Osteocyte (in vitro differentiated cells): ENCODE measurements around the gene FBXL14. TPM values are rescaled to one million over a fixed set of nuclear protein-coding genes. Genes with fewer than 3 reads are reported as not detected.

Experiments used
- DNase-seq: peaks from one replicate; pipeline ENCODE4 v3.0.0; 2021; ENCODE audit warnings: mixed read lengths; ENCODE audit not compliant: unreplicated experiment; ENCODE audit errors: extremely low spot score
- H3K27ac Mint-ChIP-seq: one replicate; pipeline ENCODE4 v1.8.0; 2021; ENCODE audit warnings: mild to moderate bottlenecking, mixed read lengths; ENCODE audit not compliant: unreplicated experiment
- H3K27me3 Mint-ChIP-seq: one replicate; pipeline ENCODE4 v1.8.0; 2021; ENCODE audit warnings: mixed read lengths; ENCODE audit not compliant: unreplicated experiment
- H3K36me3 Mint-ChIP-seq: one replicate; pipeline ENCODE4 v1.8.0; 2021; ENCODE audit warnings: mixed read lengths; ENCODE audit not compliant: unreplicated experiment
- H3K4me1 Mint-ChIP-seq: one replicate; pipeline ENCODE4 v1.8.0; 2021; ENCODE audit warnings: mixed read lengths; ENCODE audit not compliant: unreplicated experiment
- H3K4me3 Mint-ChIP-seq: one replicate; pipeline ENCODE4 v1.8.0; 2021; ENCODE audit warnings: mild to moderate bottlenecking, moderate library complexity, mixed read lengths; ENCODE audit not compliant: unreplicated experiment
- H3K9me3 Mint-ChIP-seq: one replicate; pipeline ENCODE4 v1.8.0; 2021; ENCODE audit warnings: mixed read lengths; ENCODE audit not compliant: unreplicated experiment
- total RNA-seq: library from RNA; stranded (reverse); gene quantifications from 2 replicates; pipeline ENCODE4 v1.2.1, GENCODE V29; 2021
- TF ChIP-seq, protein P1 (sequence below): fragments of 200-600 bp; sonication (generic); IDR thresholded peaks from 2 replicates; pipeline ENCODE4 v1.5.0; 2021; ENCODE audit warnings: antibody characterized with exemption, mild to moderate bottlenecking, moderate library complexity

FBXL14 gene
- total RNA-seq, 1 donor from 2014 or later = 9.1 TPM

GRCh38 chr12:1630133-1630826 is 35.9 kb upstream of the FBXL14 start:
- peaks cover 13% of the 10 kb centered on the region for H3K36me3 Mint-ChIP-seq
- DNase-seq = no peak
- H3K27me3 Mint-ChIP-seq = no peaks in the 10 kb centered on the region
- peaks cover 48% of the 10 kb centered on the region for H3K4me1 Mint-ChIP-seq
- peak overlapping the region; percentile 74 for H3K27ac Mint-ChIP-seq
- H3K4me3 Mint-ChIP-seq = peak overlapping the region; percentile 47
- H3K9me3 Mint-ChIP-seq = no peaks in the 10 kb centered on the region
- TF ChIP-seq, protein P1, sequence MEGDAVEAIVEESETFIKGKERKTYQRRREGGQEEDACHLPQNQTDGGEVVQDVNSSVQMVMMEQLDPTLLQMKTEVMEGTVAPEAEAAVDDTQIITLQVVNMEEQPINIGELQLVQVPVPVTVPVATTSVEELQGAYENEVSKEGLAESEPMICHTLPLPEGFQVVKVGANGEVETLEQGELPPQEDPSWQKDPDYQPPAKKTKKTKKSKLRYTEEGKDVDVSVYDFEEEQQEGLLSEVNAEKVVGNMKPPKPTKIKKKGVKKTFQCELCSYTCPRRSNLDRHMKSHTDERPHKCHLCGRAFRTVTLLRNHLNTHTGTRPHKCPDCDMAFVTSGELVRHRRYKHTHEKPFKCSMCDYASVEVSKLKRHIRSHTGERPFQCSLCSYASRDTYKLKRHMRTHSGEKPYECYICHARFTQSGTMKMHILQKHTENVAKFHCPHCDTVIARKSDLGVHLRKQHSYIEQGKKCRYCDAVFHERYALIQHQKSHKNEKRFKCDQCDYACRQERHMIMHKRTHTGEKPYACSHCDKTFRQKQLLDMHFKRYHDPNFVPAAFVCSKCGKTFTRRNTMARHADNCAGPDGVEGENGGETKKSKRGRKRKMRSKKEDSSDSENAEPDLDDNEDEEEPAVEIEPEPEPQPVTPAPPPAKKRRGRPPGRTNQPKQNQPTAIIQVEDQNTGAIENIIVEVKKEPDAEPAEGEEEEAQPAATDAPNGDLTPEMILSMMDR = peak; percentile 35

GRCh38 chr12:1629338-1630132 is 35.2 kb upstream of the FBXL14 start:
- no peaks in the 10 kb centered on the region for H3K9me3 Mint-ChIP-seq
- H3K4me1 Mint-ChIP-seq = peaks cover 52% of the 10 kb centered on the region
- peaks cover 11% of the 10 kb centered on the region for H3K36me3 Mint-ChIP-seq
- TF ChIP-seq, protein P1 = no peak
- no peak for DNase-seq
- no peaks in the 10 kb centered on the region for H3K27me3 Mint-ChIP-seq
- H3K4me3 Mint-ChIP-seq = peak overlapping the region; percentile 14
- no peak overlapping the region for H3K27ac Mint-ChIP-seq

DNA sequence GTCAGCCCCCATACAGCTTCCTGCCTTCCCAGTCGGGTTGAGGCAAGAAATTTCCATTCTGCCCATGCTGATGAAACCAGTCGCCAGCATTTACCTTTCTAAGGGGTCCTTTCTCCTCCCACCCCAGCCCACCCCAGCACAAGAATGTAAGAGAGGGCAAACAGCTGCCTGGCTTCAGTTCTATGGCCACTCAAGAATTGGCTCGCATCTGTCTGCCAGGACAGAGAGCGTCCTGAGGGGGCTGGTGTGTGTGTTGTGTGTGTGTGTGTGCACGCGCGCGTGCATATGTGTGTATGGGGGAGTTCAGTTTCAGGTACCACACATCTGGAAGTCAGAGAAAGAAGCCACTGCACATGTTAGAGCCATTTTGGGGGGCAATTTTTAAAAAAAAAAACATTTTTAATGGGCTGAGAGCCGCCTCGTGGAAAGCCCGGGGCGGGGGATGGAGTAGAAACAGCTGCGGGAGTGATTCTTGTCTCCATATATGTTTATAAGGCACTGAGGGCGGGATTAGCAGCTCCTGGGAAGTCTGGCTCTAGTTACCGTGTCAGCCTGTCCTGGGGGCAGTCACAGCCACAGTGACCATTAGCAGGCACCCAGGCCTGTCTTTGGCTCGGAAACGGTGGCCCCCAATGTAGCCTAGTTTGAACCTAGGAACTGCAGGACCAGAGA is 34.4 kb upstream of the FBXL14 start, which contains the start of gene WNT5B:
Gene WNT5B, plus strand, starts transcription at position 566 of the 672 bp plus-strand sequence. CDS start 2,124 bp downstream, outside the sequence.
- Mint-ChIP-seq H3K9me3 (no peaks in the 10 kb centered on the region), H3K36me3 (peaks cover 7% of the 10 kb centered on the region), H3K27ac (no peak within 1 kb of the TSS), H3K27me3 (no peaks in the 10 kb centered on the region), H3K4me3 (peak within 1 kb of the TSS; percentile 14), H3K4me1 (peaks cover 53% of the 10 kb centered on the region)
- no peak for DNase-seq
- TF ChIP-seq, protein P1 = no peak

- H3K4me3 Mint-ChIP-seq = no peak overlapping the region
- H3K27me3 Mint-ChIP-seq = no peaks in the 10 kb centered on the region
- peaks cover 56% of the 10 kb centered on the region for H3K4me1 Mint-ChIP-seq
- TF ChIP-seq, protein P1 = no peak
- no peak for DNase-seq
- no peaks in the 10 kb centered on the region for H3K9me3 Mint-ChIP-seq
- H3K36me3 Mint-ChIP-seq = peaks cover 7% of the 10 kb centered on the region
- peak overlapping the region; percentile 72 for H3K27ac Mint-ChIP-seq
These were observed 28.0 kb upstream of the FBXL14 start for GRCh38 chr12:1622406-1622805.
